ENCODE data around the gene ADAMTS12. TPM values are rescaled to one million over a fixed set of nuclear protein-coding genes. Genes with fewer than 3 reads are reported as not detected.

The ADAMTS12 gene
- total RNA-seq, 1 donor from 2014 or later, result 10.4 TPM

DNA sequence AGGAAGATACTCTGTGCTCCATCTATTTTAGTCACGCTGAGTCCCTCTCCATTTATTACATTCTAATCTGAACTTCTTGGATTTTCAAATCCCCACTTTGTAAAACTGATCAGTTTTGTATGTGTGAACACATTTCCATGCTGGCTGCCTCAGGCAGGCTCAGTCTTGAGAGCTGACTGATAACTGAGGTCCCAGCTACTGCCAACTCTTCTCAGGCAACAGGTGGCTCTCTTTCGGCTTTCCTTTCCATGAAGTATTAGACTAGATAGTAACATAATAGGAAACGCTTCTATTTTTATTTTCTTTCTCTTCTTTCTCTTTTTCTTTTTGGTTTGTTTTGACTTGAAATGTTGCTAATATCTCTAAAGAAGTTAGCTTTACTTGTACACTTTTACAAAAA, 312.6 kb downstream of the ADAMTS12 start:
- no peak overlapping the region for H3K4me3 Mint-ChIP-seq
- H3K27me3 Mint-ChIP-seq (ENCODE audit: low read depth), result no peaks in the 10 kb centered on the region
- TF ChIP-seq, protein P1, sequence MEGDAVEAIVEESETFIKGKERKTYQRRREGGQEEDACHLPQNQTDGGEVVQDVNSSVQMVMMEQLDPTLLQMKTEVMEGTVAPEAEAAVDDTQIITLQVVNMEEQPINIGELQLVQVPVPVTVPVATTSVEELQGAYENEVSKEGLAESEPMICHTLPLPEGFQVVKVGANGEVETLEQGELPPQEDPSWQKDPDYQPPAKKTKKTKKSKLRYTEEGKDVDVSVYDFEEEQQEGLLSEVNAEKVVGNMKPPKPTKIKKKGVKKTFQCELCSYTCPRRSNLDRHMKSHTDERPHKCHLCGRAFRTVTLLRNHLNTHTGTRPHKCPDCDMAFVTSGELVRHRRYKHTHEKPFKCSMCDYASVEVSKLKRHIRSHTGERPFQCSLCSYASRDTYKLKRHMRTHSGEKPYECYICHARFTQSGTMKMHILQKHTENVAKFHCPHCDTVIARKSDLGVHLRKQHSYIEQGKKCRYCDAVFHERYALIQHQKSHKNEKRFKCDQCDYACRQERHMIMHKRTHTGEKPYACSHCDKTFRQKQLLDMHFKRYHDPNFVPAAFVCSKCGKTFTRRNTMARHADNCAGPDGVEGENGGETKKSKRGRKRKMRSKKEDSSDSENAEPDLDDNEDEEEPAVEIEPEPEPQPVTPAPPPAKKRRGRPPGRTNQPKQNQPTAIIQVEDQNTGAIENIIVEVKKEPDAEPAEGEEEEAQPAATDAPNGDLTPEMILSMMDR (conservative IDR thresholded peaks at IDR 0.05), result no peak
- no peaks in the 10 kb centered on the region for H3K4me1 Mint-ChIP-seq
- H3K36me3 Mint-ChIP-seq (ENCODE audit: low read depth), result peaks cover 10% of the 10 kb centered on the region
- H3K9me3 Mint-ChIP-seq, result no peaks in the 10 kb centered on the region
- no peak overlapping the region for H3K27ac Mint-ChIP-seq (ENCODE audit: unreplicated experiment)
- DNase-seq (ENCODE audit: low read depth, low spot score), result no peak

DNA sequence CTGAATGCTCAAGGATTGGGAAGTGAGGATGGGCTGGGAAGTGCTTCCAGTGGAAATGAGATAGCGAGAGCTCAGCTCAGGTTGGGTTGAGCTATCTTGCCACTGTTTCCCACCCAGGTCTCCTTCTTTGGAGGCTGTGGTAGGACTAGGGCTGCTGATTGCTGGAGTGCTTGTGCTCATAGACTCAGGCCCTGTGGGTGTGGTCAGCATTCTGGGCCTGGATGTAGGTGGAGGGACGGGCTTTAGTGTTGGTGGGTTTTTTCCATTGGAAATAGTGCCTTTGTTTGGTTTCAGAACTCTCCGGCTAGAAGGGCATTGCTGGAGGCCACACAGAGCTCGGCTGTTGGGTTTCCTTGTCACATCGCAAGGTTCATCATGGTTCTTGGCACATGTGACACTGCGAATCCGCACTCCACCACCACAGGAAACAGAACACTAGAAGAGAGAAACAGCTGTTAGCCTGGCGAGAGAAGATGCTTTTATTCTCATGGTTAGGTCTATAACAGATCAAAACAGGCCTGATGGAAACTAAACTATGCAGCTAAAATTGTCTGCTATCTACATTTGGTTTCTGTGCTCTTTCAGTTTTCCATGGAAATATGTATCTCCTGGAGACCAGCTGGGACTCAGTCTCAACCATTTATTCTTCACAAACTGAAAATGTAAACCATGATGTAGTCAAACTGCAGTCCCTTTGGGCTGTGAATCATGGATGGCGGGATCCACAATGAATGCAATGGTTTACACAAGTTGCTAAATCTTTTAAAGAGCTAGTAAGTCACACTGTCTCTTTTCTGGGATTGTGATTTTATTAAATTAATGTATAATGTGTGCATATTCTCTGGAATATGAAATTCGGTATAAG, 314.8 kb downstream of the ADAMTS12 start:
- Mint-ChIP-seq H3K4me3 (no peak overlapping the region), H3K4me1 (no peaks in the 10 kb centered on the region), H3K36me3 (ENCODE audit: low read depth) (peaks cover 10% of the 10 kb centered on the region), H3K27ac (ENCODE audit: unreplicated experiment) (no peak overlapping the region), H3K27me3 (ENCODE audit: low read depth) (no peaks in the 10 kb centered on the region), H3K9me3 (no peaks in the 10 kb centered on the region)
- TF ChIP-seq, protein P1 (conservative IDR thresholded peaks at IDR 0.05), result no peak
- no peak for DNase-seq (ENCODE audit: low read depth, low spot score)

DNA sequence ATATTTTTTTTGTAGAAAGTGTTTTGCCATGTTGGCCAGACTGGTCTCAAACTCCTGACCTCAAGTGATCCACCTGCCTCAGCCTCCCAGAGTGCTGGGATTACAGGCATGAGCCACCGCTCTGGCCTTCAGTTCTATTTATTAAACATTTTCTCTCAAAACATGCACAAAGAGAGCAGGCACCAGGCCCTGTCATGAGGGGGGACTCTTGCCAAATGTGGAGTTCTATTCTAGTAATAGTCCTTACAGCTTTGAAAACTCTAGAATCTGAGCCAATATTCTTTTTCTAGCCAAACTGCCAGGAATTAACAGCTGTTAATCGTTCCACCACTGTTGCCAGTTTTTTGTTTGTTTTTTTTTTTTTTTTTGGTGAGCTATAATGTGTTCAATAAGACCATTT, 326.5 kb downstream of the ADAMTS12 start:
- Mint-ChIP-seq H3K27me3 (ENCODE audit: low read depth) (no peaks in the 10 kb centered on the region), H3K4me3 (no peak overlapping the region), H3K9me3 (no peaks in the 10 kb centered on the region), H3K4me1 (peaks cover 6% of the 10 kb centered on the region), H3K27ac (ENCODE audit: unreplicated experiment) (no peak overlapping the region), H3K36me3 (ENCODE audit: low read depth) (peaks cover 7% of the 10 kb centered on the region)
- TF ChIP-seq, protein P1 (conservative IDR thresholded peaks at IDR 0.05), result no peak
- DNase-seq (ENCODE audit: low read depth, low spot score), result no peak

DNA sequence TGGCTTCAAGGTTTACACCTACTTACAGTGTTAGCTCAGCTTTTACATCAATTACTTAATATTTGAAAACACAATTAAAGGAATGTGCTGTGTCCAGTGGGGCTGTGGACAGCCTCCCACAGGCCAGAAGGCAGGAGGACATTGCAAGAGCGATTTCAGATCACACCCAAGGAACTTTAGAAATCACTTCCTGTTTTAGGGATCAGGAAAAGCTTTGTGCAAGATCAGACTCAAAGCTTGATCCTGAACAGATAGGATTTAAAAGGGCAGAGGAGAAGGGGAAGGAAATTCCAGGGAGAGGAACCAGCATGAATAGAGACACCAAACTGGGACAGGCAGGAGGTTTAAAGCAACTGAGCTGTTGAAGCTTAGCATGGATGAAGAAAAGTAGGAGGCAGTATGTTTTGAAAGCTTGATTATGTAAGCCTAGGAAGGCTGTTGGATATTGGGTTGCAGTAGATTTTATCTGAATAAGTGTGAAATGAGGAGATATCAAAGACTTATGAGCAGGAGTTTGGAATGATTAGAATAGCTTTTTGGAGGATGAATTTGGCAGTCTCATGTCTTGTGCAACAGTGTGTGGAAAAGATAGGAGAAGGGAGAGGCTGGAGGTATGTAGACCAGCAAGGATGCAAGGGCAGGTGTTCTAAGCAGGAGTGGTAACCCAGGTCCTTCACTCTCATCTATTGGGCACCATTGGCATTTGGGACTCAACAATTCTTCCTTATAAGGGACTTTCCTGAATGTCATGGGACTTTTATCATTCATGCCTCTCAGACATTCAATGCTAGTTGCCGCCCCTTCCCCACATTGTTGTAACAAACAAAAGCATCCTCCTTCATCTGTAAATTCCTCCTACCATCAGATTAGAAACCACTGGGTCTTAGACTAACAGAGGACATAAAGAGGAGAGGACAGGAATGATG, 327.5 kb downstream of the ADAMTS12 start:
- peaks cover under 1% of the 10 kb centered on the region for H3K36me3 Mint-ChIP-seq (ENCODE audit: low read depth)
- no peaks in the 10 kb centered on the region for H3K27me3 Mint-ChIP-seq (ENCODE audit: low read depth)
- no peak for DNase-seq (ENCODE audit: low read depth, low spot score)
- H3K9me3 Mint-ChIP-seq, result no peaks in the 10 kb centered on the region
- TF ChIP-seq, protein P1 (conservative IDR thresholded peaks at IDR 0.05), result no peak
- H3K4me3 Mint-ChIP-seq, result no peak overlapping the region
- peaks cover 6% of the 10 kb centered on the region for H3K4me1 Mint-ChIP-seq
- H3K27ac Mint-ChIP-seq (ENCODE audit: unreplicated experiment), result no peak overlapping the region

DNA sequence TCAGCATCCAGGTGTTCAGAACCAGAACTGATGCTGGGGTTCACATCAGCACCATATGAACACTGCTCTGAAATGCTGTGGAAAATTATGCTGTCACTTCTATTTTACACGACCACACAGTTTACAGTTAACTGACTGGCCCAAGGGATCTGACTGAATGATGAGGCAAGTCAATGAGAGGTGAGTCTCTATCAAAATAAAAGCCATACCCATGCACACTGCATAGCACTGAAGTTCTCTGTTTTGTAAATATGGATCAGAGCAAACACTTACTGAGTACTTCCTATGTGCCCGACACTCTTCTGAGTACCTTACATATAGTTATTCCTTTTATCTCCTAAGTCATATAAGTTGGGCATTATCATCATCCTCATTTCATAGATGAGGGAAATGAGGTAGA, 328.3 kb downstream of the ADAMTS12 start:
- H3K4me1 Mint-ChIP-seq, result peaks cover 6% of the 10 kb centered on the region
- no peaks in the 10 kb centered on the region for H3K27me3 Mint-ChIP-seq (ENCODE audit: low read depth)
- no peak overlapping the region for H3K27ac Mint-ChIP-seq (ENCODE audit: unreplicated experiment)
- DNase-seq (ENCODE audit: low read depth, low spot score), result no peak
- TF ChIP-seq, protein P1 (conservative IDR thresholded peaks at IDR 0.05), result no peak
- H3K4me3 Mint-ChIP-seq, result no peak overlapping the region
- H3K36me3 Mint-ChIP-seq (ENCODE audit: low read depth), result peaks cover 2% of the 10 kb centered on the region
- H3K9me3 Mint-ChIP-seq, result no peaks in the 10 kb centered on the region

Data from neural crest cell (in vitro differentiated cells).